NT2/D1 (cell line): ENCODE results near the gene TBC1D9B.

Source experiments
- DNase-seq: peaks from one replicate; pipeline ENCODE4 v3.0.0-alpha.2; 2011; ENCODE audit warnings: low read depth, low spot score
- H3K27me3 ChIP-seq: 2 replicates; pipeline ENCODE4 v1.6.0; 2011; ENCODE audit warnings: mild to moderate bottlenecking; ENCODE audit not compliant: insufficient read length, insufficient read depth
- H3K36me3 ChIP-seq: 2 replicates; pipeline ENCODE4 v1.6.1; 2011; ENCODE audit warnings: mild to moderate bottlenecking, low read length, mixed read lengths; ENCODE audit not compliant: insufficient read depth, insufficient read length
- H3K4me1 ChIP-seq: 2 replicates; pipeline ENCODE4 v1.5.1; 2011; ENCODE audit not compliant: insufficient read depth, insufficient read length
- H3K4me3 ChIP-seq: 2 replicates; pipeline ENCODE4 v1.5.1; 2011; ENCODE audit warnings: low read depth; ENCODE audit not compliant: insufficient read length
- H3K9ac ChIP-seq: 2 replicates; pipeline ENCODE4 v1.6.0; 2011; ENCODE audit warnings: low read depth; ENCODE audit not compliant: insufficient read length
- H3K9me3 ChIP-seq: 2 replicates; pipeline ENCODE4 v1.5.1; 2011; ENCODE audit warnings: mild to moderate bottlenecking, low read length; ENCODE audit not compliant: insufficient read depth
- SUZ12 ChIP-seq: IDR thresholded peaks from 2 replicates; pipeline ENCODE4 v1.6.1; 2011; ENCODE audit not compliant: insufficient read length, insufficient read depth; ENCODE audit errors: extremely low read depth
- YY1 ChIP-seq: IDR thresholded peaks from 2 replicates; pipeline ENCODE4 v1.6.1; 2011; ENCODE audit not compliant: insufficient read length, insufficient read depth
- ZNF274 ChIP-seq: IDR thresholded peaks from 2 replicates; pipeline ENCODE4 v1.6.1; 2011; ENCODE audit warnings: mild to moderate bottlenecking, low read depth, low read length

The TBC1D9B gene

GRCh38 chr5:179870403-179870903 is 37.2 kb downstream of the TBC1D9B start:
- H3K9me3 ChIP-seq, result no peaks in the 10 kb centered on the region
- DNase-seq, result peak; percentile 23
- H3K36me3 ChIP-seq, result peaks cover 91% of the 10 kb centered on the region
- H3K27me3 ChIP-seq, result no peaks in the 10 kb centered on the region
- no peak overlapping the region for H3K9ac ChIP-seq
- H3K4me1 ChIP-seq, result peaks cover 7% of the 10 kb centered on the region
- H3K4me3 ChIP-seq, result no peak overlapping the region
- TF ChIP-seq SUZ12 (no peak), YY1 (no peak), ZNF274 (no peak)

DNA sequence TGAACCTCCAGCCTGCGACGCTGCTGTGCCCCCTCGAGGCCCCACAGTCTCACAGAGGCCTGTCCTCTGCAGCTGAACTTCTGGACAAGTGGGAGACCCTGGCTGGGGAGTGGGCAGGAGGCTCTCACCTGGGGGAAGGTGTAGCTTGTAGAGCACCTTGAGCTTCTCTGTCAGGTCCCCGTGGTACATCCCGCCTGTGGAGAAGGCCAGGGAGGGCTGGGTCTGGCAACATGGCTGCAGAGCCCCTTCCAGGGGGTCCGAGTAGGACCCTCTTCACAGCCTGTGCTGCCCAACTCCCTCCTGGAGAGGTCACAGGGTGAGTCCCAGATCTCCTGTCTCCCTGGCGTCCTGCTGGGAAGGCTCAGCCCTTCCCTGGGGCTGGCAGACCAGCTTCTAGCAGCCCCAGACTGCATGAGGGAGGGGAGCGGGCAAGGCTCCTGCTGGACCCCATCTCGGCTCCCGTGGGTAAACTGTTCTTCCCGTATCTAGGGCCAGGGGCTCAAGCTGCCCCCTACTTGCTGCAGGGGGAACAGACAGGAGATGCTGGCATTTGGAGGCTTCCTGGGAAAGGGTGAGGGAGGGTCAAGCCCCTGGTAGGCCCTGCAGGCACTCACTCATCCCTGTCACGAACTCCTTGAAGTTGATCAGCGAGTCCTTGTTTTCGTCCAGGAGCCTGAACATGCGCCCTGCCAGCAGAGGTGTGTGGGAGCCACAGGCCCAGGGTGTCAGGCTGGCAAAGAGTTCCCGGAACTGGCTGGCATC is 37.9 kb downstream of the TBC1D9B start:
- no peak overlapping the region for H3K4me3 ChIP-seq
- peaks cover 7% of the 10 kb centered on the region for H3K4me1 ChIP-seq
- H3K36me3 ChIP-seq, result peaks cover 91% of the 10 kb centered on the region
- H3K9ac ChIP-seq, result no peak overlapping the region
- DNase-seq, result no peak
- TF ChIP-seq YY1 (no peak), ZNF274 (no peak), SUZ12 (no peak)
- no peaks in the 10 kb centered on the region for H3K9me3 ChIP-seq
- H3K27me3 ChIP-seq, result no peaks in the 10 kb centered on the region

GRCh38 chr5:179869101-179869500 is 38.6 kb downstream of the TBC1D9B start:
- Histone ChIP-seq H3K4me3 (no peak overlapping the region), H3K36me3 (peaks cover 89% of the 10 kb centered on the region), H3K9ac (no peak overlapping the region), H3K27me3 (no peaks in the 10 kb centered on the region), H3K4me1 (peaks cover 7% of the 10 kb centered on the region), H3K9me3 (no peaks in the 10 kb centered on the region)
- TF ChIP-seq YY1, result no peak
- no peak for TF ChIP-seq SUZ12
- TF ChIP-seq ZNF274, result no peak
- no peak for DNase-seq

DNA sequence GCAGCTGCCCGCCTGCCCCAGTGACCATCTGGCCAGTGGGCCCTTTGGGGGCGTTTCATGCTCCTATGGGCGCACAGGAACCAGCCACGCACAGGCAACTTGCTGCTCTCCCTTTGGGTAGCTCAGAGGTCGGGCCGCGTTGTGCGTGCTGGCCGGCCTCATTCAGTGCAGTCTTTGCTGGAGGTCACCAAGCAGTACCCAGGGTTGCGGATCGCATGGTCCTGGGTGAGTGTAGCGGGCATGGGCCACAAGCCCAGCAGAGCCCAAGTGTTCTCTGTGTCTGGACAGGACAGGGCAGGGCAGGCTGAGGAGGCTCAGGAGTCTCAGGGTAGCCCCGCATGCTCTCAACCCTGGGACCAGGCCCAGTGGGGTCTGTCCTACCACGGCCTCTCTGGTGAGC is 39.2 kb downstream of the TBC1D9B start:
- no peak overlapping the region for H3K9ac ChIP-seq
- peaks cover 89% of the 10 kb centered on the region for H3K36me3 ChIP-seq

GRCh38 chr5:179867476-179867875 is 40.2 kb downstream of the TBC1D9B start:
- no peak for DNase-seq
- TF ChIP-seq ZNF274 (no peak), SUZ12 (no peak), YY1 (no peak)
- Histone ChIP-seq H3K9ac (no peak overlapping the region), H3K27me3 (no peaks in the 10 kb centered on the region), H3K4me1 (peaks cover 7% of the 10 kb centered on the region), H3K4me3 (no peak overlapping the region), H3K9me3 (peaks cover 1% of the 10 kb centered on the region; the same call in 1 of the 2 replicates), H3K36me3 (peaks cover 90% of the 10 kb centered on the region)

More for the DNA sequence above, 39.2 kb downstream of the TBC1D9B start:
- H3K4me1 ChIP-seq, result peaks cover 7% of the 10 kb centered on the region
- H3K27me3 ChIP-seq, result no peaks in the 10 kb centered on the region
- no peak overlapping the region for H3K4me3 ChIP-seq
- no peak for DNase-seq
- no peaks in the 10 kb centered on the region for H3K9me3 ChIP-seq
- TF ChIP-seq SUZ12, result no peak

DNA sequence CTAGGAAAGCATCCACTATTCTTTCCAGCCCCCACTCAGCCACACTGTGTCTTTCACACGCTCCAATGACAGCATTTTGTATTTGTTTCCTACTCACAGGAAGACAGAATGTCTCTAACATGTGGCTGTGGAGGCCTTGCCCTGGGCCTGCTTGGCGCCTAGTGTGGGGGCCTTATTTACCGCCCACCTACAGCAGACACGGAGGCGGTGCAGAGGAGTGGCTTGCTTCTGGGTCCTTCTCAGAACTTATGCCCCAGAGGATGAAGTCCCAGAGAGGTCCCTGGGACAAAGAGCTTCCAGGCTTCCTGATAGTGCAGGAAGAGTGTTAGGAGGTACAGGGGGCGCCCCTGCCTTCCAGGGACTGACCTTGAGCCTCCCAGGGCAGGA is 40.6 kb downstream of the TBC1D9B start:
- peaks cover 90% of the 10 kb centered on the region for H3K36me3 ChIP-seq
- no peak for DNase-seq
- H3K27me3 ChIP-seq, result no peaks in the 10 kb centered on the region
- no peak overlapping the region for H3K9ac ChIP-seq
- TF ChIP-seq ZNF274 (no peak), SUZ12 (no peak), YY1 (no peak)
- H3K4me3 ChIP-seq, result no peak overlapping the region
- H3K9me3 ChIP-seq, result peaks cover 5% of the 10 kb centered on the region; the same call in 1 of the 2 replicates
- peaks cover 7% of the 10 kb centered on the region for H3K4me1 ChIP-seq

- Histone ChIP-seq H3K9ac (no peak overlapping the region), H3K27me3 (no peaks in the 10 kb centered on the region), H3K36me3 (peaks cover 89% of the 10 kb centered on the region), H3K4me3 (no peak overlapping the region), H3K4me1 (peaks cover 7% of the 10 kb centered on the region), H3K9me3 (peaks cover 5% of the 10 kb centered on the region; the same call in 1 of the 2 replicates)
- TF ChIP-seq ZNF274 (no peak), YY1 (no peak)
- DNase-seq, result no peak
Measured at GRCh38 chr5:179866241-179867078, 41.2 kb downstream of the TBC1D9B start.
